ENCODE measurements around the gene KRT84. TPM values are rescaled to one million over a fixed set of nuclear protein-coding genes. Genes with fewer than 3 reads are reported as not detected.

KRT84 gene
- total and polyA plus RNA-seq, 4 donors: not detected

DNA sequence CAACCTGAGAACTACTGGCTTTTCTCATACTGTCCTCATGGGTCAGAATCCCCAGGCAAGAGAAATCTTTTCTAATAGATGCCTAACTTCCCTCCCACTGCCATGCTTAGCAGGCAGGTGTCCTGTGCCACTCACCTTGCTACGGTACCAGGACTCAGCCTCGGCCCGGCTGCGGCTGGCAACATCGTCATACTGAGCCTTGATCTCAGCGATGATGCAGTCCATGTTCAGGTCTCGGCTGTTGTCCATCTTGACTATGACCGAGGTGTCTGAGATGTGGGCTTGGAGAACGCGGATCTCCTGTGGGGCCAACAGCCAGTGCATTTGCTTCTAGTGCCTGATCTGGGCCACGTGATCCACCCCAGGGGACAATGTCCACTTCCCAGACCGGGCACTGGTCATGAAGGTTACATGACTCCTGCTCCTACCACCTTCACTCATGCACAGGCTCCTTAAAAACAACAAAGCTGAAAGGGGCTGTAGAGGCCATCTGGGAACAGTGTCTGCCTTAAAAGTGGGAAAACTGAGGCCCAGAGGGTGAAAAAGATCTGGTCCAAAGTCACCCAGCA is 22.3 kb downstream of the KRT84 start:
- H3K36me3 ChIP-seq (ENCODE audit: control insufficient read depth in 4 of 4, insufficient read depth in 4 of 4, low read length in 4 of 4): no peaks in the 10 kb centered on the region
- no peak for ATAC-seq (ENCODE audit: insufficient read depth, low FRiP score)
- H3K4me3 ChIP-seq: no peak overlapping the region
- no peak overlapping the region for H3K27ac ChIP-seq (ENCODE audit: low read depth in 1 of 2, low read length in 1 of 2)
- peaks cover 0 to 16% (median 0%) of the 10 kb centered on the region in 5 donors for H3K4me1 ChIP-seq (ENCODE audit: control insufficient read depth in 5 of 5, insufficient read depth in 5 of 5, low read length in 5 of 5)
- WGBS, 2 donors: 94 to 96% methylated on average over 12 of the region's 12 CpGs
- peaks cover 0 to 8% (median 0%) of the 10 kb centered on the region in 3 donors for H3K27me3 ChIP-seq (ENCODE audit: control insufficient read depth in 3 of 3, insufficient read depth in 3 of 3, low read length in 2 of 3)
- no peak overlapping the region for H3K9ac ChIP-seq (ENCODE audit: insufficient read depth in 1 of 2, low read length in 2 of 2)
- TF ChIP-seq, protein P1, sequence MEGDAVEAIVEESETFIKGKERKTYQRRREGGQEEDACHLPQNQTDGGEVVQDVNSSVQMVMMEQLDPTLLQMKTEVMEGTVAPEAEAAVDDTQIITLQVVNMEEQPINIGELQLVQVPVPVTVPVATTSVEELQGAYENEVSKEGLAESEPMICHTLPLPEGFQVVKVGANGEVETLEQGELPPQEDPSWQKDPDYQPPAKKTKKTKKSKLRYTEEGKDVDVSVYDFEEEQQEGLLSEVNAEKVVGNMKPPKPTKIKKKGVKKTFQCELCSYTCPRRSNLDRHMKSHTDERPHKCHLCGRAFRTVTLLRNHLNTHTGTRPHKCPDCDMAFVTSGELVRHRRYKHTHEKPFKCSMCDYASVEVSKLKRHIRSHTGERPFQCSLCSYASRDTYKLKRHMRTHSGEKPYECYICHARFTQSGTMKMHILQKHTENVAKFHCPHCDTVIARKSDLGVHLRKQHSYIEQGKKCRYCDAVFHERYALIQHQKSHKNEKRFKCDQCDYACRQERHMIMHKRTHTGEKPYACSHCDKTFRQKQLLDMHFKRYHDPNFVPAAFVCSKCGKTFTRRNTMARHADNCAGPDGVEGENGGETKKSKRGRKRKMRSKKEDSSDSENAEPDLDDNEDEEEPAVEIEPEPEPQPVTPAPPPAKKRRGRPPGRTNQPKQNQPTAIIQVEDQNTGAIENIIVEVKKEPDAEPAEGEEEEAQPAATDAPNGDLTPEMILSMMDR (IDR thresholded peaks at IDR 0.05; ENCODE audit: control extremely low read depth, extremely low read depth): no peak
- H3K9me3 ChIP-seq (ENCODE audit: control insufficient read depth in 4 of 4, insufficient read depth in 3 of 4, low read length in 3 of 4): peaks cover 0 to 3% (median 0%) of the 10 kb centered on the region in 4 donors
- no peak for DNase-seq

DNA sequence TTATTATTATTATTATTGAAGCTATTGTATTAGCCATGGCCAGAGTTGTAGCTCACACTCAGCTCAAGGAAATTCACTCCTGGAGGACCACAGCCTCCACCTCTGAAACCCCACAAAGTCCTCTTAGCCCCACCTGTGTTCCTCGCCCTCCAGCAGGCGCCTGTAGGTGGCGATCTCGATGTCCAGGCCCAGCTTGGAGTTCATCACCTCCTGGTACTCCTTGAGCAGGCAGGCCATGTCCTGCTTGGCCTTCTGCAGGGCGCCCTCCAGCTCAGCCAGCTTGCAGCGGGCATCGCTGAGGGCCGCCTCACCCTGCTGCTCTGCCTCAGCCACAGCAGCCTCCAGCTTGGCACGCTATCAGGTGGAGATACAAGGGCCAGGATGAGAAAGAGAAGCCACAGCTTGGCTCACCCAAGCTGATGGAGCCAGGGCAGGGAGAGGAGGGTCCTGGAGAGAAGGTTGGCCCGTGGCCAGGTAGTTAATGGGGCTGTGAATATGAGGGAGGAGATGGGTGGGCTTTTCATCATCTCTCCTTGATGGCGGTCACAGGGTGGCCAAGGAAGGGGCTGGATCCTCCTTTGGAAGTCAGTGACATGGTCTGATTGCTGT is 23.2 kb downstream of the KRT84 start:
- Histone ChIP-seq H3K27me3 (ENCODE audit: control insufficient read depth in 3 of 3, insufficient read depth in 3 of 3, low read length in 2 of 3) (peaks cover 0 to 8% (median 0%) of the 10 kb centered on the region in 3 donors), H3K4me3 (no peak overlapping the region), H3K9ac (ENCODE audit: insufficient read depth in 1 of 2, low read length in 2 of 2) (no peak overlapping the region), H3K4me1 (ENCODE audit: control insufficient read depth in 5 of 5, insufficient read depth in 5 of 5, low read length in 5 of 5) (peaks cover 0 to 16% (median 0%) of the 10 kb centered on the region in 5 donors), H3K9me3 (ENCODE audit: control insufficient read depth in 4 of 4, insufficient read depth in 3 of 4, low read length in 3 of 4) (peaks cover 0 to 3% (median 0%) of the 10 kb centered on the region in 4 donors), H3K36me3 (ENCODE audit: control insufficient read depth in 4 of 4, insufficient read depth in 4 of 4, low read length in 4 of 4) (no peaks in the 10 kb centered on the region), H3K27ac (ENCODE audit: low read depth in 1 of 2, low read length in 1 of 2) (no peak overlapping the region)
- WGBS, 2 donors: 85 to 91% methylated on average over 11 of the region's 11 CpGs
- ATAC-seq (ENCODE audit: insufficient read depth, low FRiP score) (no peak), DNase-seq (no peak)
- TF ChIP-seq, protein P1 (IDR thresholded peaks at IDR 0.05; ENCODE audit: control extremely low read depth, extremely low read depth): no peak

DNA sequence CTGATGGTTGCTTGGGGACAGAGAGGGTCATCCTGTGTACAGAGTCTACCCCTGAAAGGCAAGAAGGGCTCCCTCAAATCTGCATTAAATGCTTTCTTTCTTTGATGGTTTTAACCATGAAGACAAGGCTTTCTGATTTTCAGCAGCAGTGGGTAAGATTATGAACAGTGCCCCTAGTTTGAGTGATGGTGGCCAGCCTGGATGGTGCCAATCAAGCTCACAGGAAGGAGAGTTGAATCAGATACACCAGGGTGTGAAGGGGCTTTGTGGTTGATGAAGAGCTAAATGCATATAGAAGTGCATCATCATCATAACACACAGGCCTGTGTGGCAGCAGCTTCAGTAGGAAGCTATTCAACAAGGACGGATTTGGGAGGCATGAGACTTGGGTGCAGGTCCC is 23.9 kb downstream of the KRT84 start:
- H3K9ac ChIP-seq (ENCODE audit: insufficient read depth in 1 of 2, low read length in 2 of 2): no peak overlapping the region
- no peak overlapping the region for H3K4me3 ChIP-seq
- DNase-seq (no peak), ATAC-seq (ENCODE audit: insufficient read depth, low FRiP score) (no peak)
- TF ChIP-seq, protein P1 (IDR thresholded peaks at IDR 0.05; ENCODE audit: control extremely low read depth, extremely low read depth): no peak
- H3K27me3 ChIP-seq (ENCODE audit: control insufficient read depth in 3 of 3, insufficient read depth in 3 of 3, low read length in 2 of 3): peaks cover 0 to 6% (median 0%) of the 10 kb centered on the region in 3 donors
- peaks cover 0 to 2% (median 0%) of the 10 kb centered on the region in 4 donors for H3K9me3 ChIP-seq (ENCODE audit: control insufficient read depth in 4 of 4, insufficient read depth in 3 of 4, low read length in 3 of 4)
- peaks cover 0 to 16% (median 0%) of the 10 kb centered on the region in 5 donors for H3K4me1 ChIP-seq (ENCODE audit: control insufficient read depth in 5 of 5, insufficient read depth in 5 of 5, low read length in 5 of 5)
- WGBS, 2 donors: 82 to 92% methylated on average over 1 of the region's 1 CpG
- H3K36me3 ChIP-seq (ENCODE audit: control insufficient read depth in 4 of 4, insufficient read depth in 4 of 4, low read length in 4 of 4): no peaks in the 10 kb centered on the region
- no peak overlapping the region for H3K27ac ChIP-seq (ENCODE audit: low read depth in 1 of 2, low read length in 1 of 2)
